Endothelial cell of umbilical vein (primary cell): ENCODE data around the gene CAMKV. TPM values are rescaled to one million over a fixed set of nuclear protein-coding genes. Genes with fewer than 3 reads are reported as not detected.

Source experiments
- BruUV-seq: library from RNA; stranded (reverse); fragments of 400-500 nt; replicated peaks from 2 replicates; lab custom pipeline; 2021; lab: Mats Ljungman, UMichigan
- CTCF ChIA-PET: fragments of 300-600, 350-600 bp; sonication (Branson Sonifier 250); formaldehyde crosslinking; loops from one replicate; lab custom pipeline; 2021; ENCODE audit warnings: antibody characterized with exemption, inconsistent platforms; lab: Charles Lee
- POLR2A ChIA-PET: fragments of 300-600, 350-600 bp; sonication (Branson Sonifier 250); formaldehyde crosslinking; loops from one replicate; lab custom pipeline; 2021; ENCODE audit warnings: antibody characterized with exemption, inconsistent platforms; lab: Charles Lee
- DNase-seq: peaks from one replicate; pipeline ENCODE4 v3.0.0-alpha.2; 2011; ENCODE audit warnings: low read depth, low spot score
- FAIRE-seq: peaks from 2 replicates; lab custom pipeline; 2011; peaks lifted over from hg19 to GRCh38; lab: Jason Lieb, UNC
- H2AFZ ChIP-seq: 2 replicates; pipeline ENCODE4 v1.6.0; 2012; ENCODE audit warnings: low read depth, low read length, control low read depth, inconsistent platforms
- H3K27ac ChIP-seq: 2 replicates; pipeline ENCODE4 v1.5.1; 2011; ENCODE audit warnings: low read depth, mild to moderate bottlenecking, control low read depth, low read length, moderate library complexity; ENCODE audit not compliant: insufficient read depth
- H3K27me3 ChIP-seq, 2 experiments: 2 replicates each; pipeline versions ENCODE4 v1.6.0 to v1.6.1; 2011; ENCODE audit warnings: low read length in 2 of 2, mixed read lengths in 1 of 2; ENCODE audit not compliant: control insufficient read depth in 2 of 2, insufficient read depth in 2 of 2
- H3K36me3 ChIP-seq, 2 experiments: 2 replicates in 1 of 2; 3 replicates in 1 of 2; pipeline ENCODE4 v1.5.1; 2011; ENCODE audit warnings: low read length in 2 of 2, mild to moderate bottlenecking in 1 of 2, moderate library complexity in 1 of 2; ENCODE audit not compliant: control insufficient read depth in 2 of 2, insufficient read depth in 2 of 2; ENCODE audit errors: extremely low read depth in 1 of 2
- H3K4me1 ChIP-seq: 3 replicates; pipeline ENCODE4 v1.5.1; 2011; ENCODE audit warnings: mild to moderate bottlenecking, low read length; ENCODE audit not compliant: control insufficient read depth, insufficient read depth; ENCODE audit errors: extremely low read depth
- H3K4me2 ChIP-seq: 2 replicates; pipeline ENCODE4 v1.6.1; 2011; ENCODE audit warnings: low read length, control low read depth, mixed read lengths; ENCODE audit not compliant: insufficient read depth
- H3K4me3 ChIP-seq, 3 experiments: fragments of 200-600 bp in 1 of 3; sonication (generic), shearing (Covaris generic) in 1 of 3; replicated peaks in 1 of 3; 2 replicates each; pipeline ENCODE4 v1.5.1; 2011 to 2016; ENCODE audit warnings: control low read depth in 3 of 3, low read length in 3 of 3, mild to moderate bottlenecking in 2 of 3, inconsistent platforms in 1 of 3, low read depth in 1 of 3, moderate library complexity in 1 of 3; ENCODE audit not compliant: insufficient read depth in 1 of 3
- H3K79me2 ChIP-seq: 2 replicates; pipeline ENCODE4 v1.6.0; 2012; ENCODE audit warnings: low read length, inconsistent platforms; ENCODE audit not compliant: control insufficient read depth, insufficient read depth
- H3K9ac ChIP-seq: replicated peaks from 2 replicates; pipeline ENCODE3; 2011; ENCODE audit warnings: low read length, control low read depth; ENCODE audit not compliant: insufficient read depth; ENCODE audit errors: extremely low read depth
- H3K9me1 ChIP-seq: replicated peaks from 3 replicates; pipeline ENCODE4 v1.6.0; 2011; ENCODE audit warnings: mild to moderate bottlenecking, low read length; ENCODE audit not compliant: control insufficient read depth, insufficient read depth; ENCODE audit errors: extremely low read depth
- H3K9me3 ChIP-seq: replicated peaks from 2 replicates; pipeline ENCODE4 v1.5.1; 2012; ENCODE audit warnings: low read length, inconsistent platforms; ENCODE audit not compliant: control insufficient read depth, insufficient read depth
- H4K20me1 ChIP-seq: replicated peaks from 2 replicates; pipeline ENCODE3; 2011; ENCODE audit warnings: mild to moderate bottlenecking, low read length; ENCODE audit not compliant: control insufficient read depth, insufficient read depth; ENCODE audit errors: extremely low read depth
- CTCF ChIP-seq, 2 donors: IDR thresholded peaks; 1 replicate in 1 of 2; 2 replicates in 1 of 2; pipeline ENCODE4 v1.5.1; 2011; ENCODE audit warnings: low read length in 2 of 2, mild to moderate bottlenecking in 2 of 2, moderate library complexity in 2 of 2, control low read depth in 1 of 2, inconsistent platforms in 1 of 2, low read depth in 1 of 2; ENCODE audit not compliant: insufficient read depth in 1 of 2; ENCODE audit errors: extremely low read depth in 1 of 2
- EZH2 ChIP-seq: IDR thresholded peaks from 2 replicates; pipeline ENCODE4 v1.6.1; 2012; ENCODE audit warnings: borderline replicate concordance, low read depth, mild to moderate bottlenecking, moderate library complexity, low read length, inconsistent platforms; ENCODE audit not compliant: severe bottlenecking
- FOS ChIP-seq: IDR thresholded peaks from 2 replicates; pipeline ENCODE4 v1.6.1; 2011; ENCODE audit warnings: mild to moderate bottlenecking, low read length, moderate library complexity, borderline replicate concordance; ENCODE audit not compliant: insufficient read depth
- GATA2 ChIP-seq: IDR thresholded peaks from 2 replicates; pipeline ENCODE4 v1.7.0; 2011; ENCODE audit warnings: low read depth, mild to moderate bottlenecking, moderate library complexity, mixed read lengths, low read length; ENCODE audit not compliant: insufficient read length, insufficient read depth
- JUN ChIP-seq: IDR thresholded peaks from 2 replicates; pipeline ENCODE4 v1.6.1; 2011; ENCODE audit warnings: borderline replicate concordance, low read depth; ENCODE audit not compliant: insufficient read length, insufficient read depth
- MAX ChIP-seq: IDR thresholded peaks from 2 replicates; pipeline ENCODE4 v1.6.1; 2011; ENCODE audit not compliant: insufficient read depth, insufficient read length
- MYC ChIP-seq: IDR thresholded peaks from one replicate; pipeline ENCODE4 v1.6.1; 2011; ENCODE audit warnings: mild to moderate bottlenecking, low read depth, low read length
- POLR2A ChIP-seq: IDR thresholded peaks from 2 replicates; pipeline ENCODE4 v1.6.1; 2012; ENCODE audit warnings: low read depth, mild to moderate bottlenecking, control low read depth, low read length
- POLR2AphosphoS5 ChIP-seq: IDR thresholded peaks from 2 replicates; pipeline ENCODE4 v1.6.1; 2012; ENCODE audit warnings: low read depth, mild to moderate bottlenecking, control low read depth, low read length, moderate library complexity; ENCODE audit not compliant: insufficient read depth
- dilution Hi-C: fragments of 300-500 bp; cut with MboI; formaldehyde crosslinking; loops from one replicate; pipeline ENCODE4 v1.15.0; 2019; ENCODE audit warnings: low sequenced_read_pairs; ENCODE audit not compliant: extremely low pct_ligation_motif_present
- intact Hi-C: fragments of 100-400 bp; cut with micrococcal nuclease; formaldehyde crosslinking; loops from one replicate; pipeline ENCODE4 v1.10.0; 2022
- polyA plus RNA-seq, 4 experiments: library from polyadenylated mRNA; depleted of rRNA in 3 of 4; stranded (reverse) in 3 of 4; unstranded in 1 of 4; fragments of >200 nt; gene quantifications; 2 replicates each; pipeline versions ENCODE4 v1.2.1 to v1.2.3, GENCODE V29; 2011 to 2012; ENCODE audit warnings: missing spikeins in 1 of 4
- total RNA-seq: library from RNA; stranded (reverse); gene quantifications from 2 replicates; pipeline ENCODE4 v1.2.3, GENCODE V29; 2021

CAMKV gene
- total and polyA plus RNA-seq, 2 donors (not counting 3 experiments of a cell fraction or from before 2014, with no cell fraction given) = not detected

- Histone ChIP-seq H3K9me3 (no peaks in the 10 kb centered on the region), H2AFZ (no peak overlapping the region), H3K9ac (no peak overlapping the region), H3K4me1 (no peaks in the 10 kb centered on the region), H3K36me3 (no peaks in the 10 kb centered on the region), H3K27me3 (no peaks in the 10 kb centered on the region), H3K9me1 (no peaks in the 10 kb centered on the region), H4K20me1 (no peaks in the 10 kb centered on the region), H3K4me3 (no peak overlapping the region), H3K4me2 (no peak overlapping the region), H3K79me2 (no peaks in the 10 kb centered on the region), H3K27ac (no peak overlapping the region)
- dilution Hi-C loops = no loop called here
- TF ChIP-seq MYC = no peak
- no peak for TF ChIP-seq GATA2
- TF ChIP-seq POLR2A = no peak
- TF ChIP-seq FOS = no peak
- TF ChIP-seq EZH2 = no peak
- no peak for TF ChIP-seq POLR2AphosphoS5
- no peak for TF ChIP-seq MAX
- FAIRE-seq = no peak
- POLR2A ChIA-PET = no interaction called here
- BruUV-seq = no TSS peak
- intact Hi-C loops = no loop called here
- CTCF ChIA-PET = interaction anchor here (1.2 to 1.3 kb wide), 2 partner anchors 54 to 57 kb away, joined by 3 to 6 read pairs; no protein-coding TSS in a partner anchor
- DNase-seq = no peak
Measured at GRCh38 chr3:49895791-49896190, 26.1 kb upstream of the CAMKV start.

GRCh38 chr3:49889296-49889695, 19.6 kb upstream of the CAMKV start:
- TF ChIP-seq MYC = no peak
- no peak for TF ChIP-seq POLR2A
- TF ChIP-seq GATA2 = no peak
- TF ChIP-seq MAX = no peak
- TF ChIP-seq CTCF (IDR thresholded peaks at IDR 0.05; ENCODE audit: extremely low read depth in 1 of 2, insufficient read depth in 1 of 2, low read depth in 1 of 2, low read length in 2 of 2) = no peak
- no peak for TF ChIP-seq EZH2
- no peak for TF ChIP-seq JUN
- TF ChIP-seq POLR2AphosphoS5 = no peak
- TF ChIP-seq FOS = no peak
- dilution Hi-C loops = no loop called here
- CTCF ChIA-PET = interaction anchor here (1.0 to 2.4 kb wide), 2 partner anchors 11 to 39 kb away, joined by 3 to 11 read pairs; no protein-coding TSS in a partner anchor
- POLR2A ChIA-PET = no interaction called here
- FAIRE-seq (no peak), DNase-seq (no peak)
- no peaks in the 10 kb centered on the region for H4K20me1 ChIP-seq
- no peaks in the 10 kb centered on the region for H3K79me2 ChIP-seq
- no peak overlapping the region for H3K27ac ChIP-seq
- intact Hi-C loops = no loop called here
- no peaks in the 10 kb centered on the region for H3K9me3 ChIP-seq
- no peaks in the 10 kb centered on the region for H3K36me3 ChIP-seq
- H3K9me1 ChIP-seq = no peaks in the 10 kb centered on the region
- no peak overlapping the region for H2AFZ ChIP-seq
- no peak overlapping the region for H3K9ac ChIP-seq
- no peaks in the 10 kb centered on the region for H3K27me3 ChIP-seq
- H3K4me2 ChIP-seq = no peak overlapping the region
- no peaks in the 10 kb centered on the region for H3K4me1 ChIP-seq
- BruUV-seq = no TSS peak
- H3K4me3 ChIP-seq = no peak overlapping the region
